ENCODE data around the gene SIX1. TPM values are rescaled to one million over a fixed set of nuclear protein-coding genes. Genes with fewer than 3 reads are reported as not detected.

SIX1 gene
- 10 to 100 TPM in 1 of 3 donors, 1 to 10 TPM in 2; 2.6 to 14.9 (median 5.0) TPM for total RNA-seq

- Histone ChIP-seq H3K36me3 (no peaks in the 10 kb centered on the region), H3K27me3 (peaks cover 8 to 100% of the 10 kb centered on the region in 2 donors), H3K4me3 (peak within 1 kb of the TSS; percentile 49 to 68 (median 54)), H3K27ac (no peak within 1 kb of the TSS), H3K9me3 (no peaks in the 10 kb centered on the region), H3K4me1 (peaks cover 4 to 11% of the 10 kb centered on the region in 2 donors)
- TF ChIP-seq, protein P1, sequence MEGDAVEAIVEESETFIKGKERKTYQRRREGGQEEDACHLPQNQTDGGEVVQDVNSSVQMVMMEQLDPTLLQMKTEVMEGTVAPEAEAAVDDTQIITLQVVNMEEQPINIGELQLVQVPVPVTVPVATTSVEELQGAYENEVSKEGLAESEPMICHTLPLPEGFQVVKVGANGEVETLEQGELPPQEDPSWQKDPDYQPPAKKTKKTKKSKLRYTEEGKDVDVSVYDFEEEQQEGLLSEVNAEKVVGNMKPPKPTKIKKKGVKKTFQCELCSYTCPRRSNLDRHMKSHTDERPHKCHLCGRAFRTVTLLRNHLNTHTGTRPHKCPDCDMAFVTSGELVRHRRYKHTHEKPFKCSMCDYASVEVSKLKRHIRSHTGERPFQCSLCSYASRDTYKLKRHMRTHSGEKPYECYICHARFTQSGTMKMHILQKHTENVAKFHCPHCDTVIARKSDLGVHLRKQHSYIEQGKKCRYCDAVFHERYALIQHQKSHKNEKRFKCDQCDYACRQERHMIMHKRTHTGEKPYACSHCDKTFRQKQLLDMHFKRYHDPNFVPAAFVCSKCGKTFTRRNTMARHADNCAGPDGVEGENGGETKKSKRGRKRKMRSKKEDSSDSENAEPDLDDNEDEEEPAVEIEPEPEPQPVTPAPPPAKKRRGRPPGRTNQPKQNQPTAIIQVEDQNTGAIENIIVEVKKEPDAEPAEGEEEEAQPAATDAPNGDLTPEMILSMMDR (IDR thresholded peaks at IDR 0.05) = no peak
- peak in 1 of 3 donors; percentile 26 for TF ChIP-seq POLR2AphosphoS5 (IDR thresholded peaks at IDR 0.05)
- no peak for DNase-seq (ENCODE audit: low spot score in 2 of 2)
- intact Hi-C loops (cut with DNase I; ENCODE audit: low total_unique reads) = no loop called here
Measured at GRCh38 chr14:60648934-60649874, at the start of gene SIX1. SIX1 (minus strand) TSS chr14:60649477; CDS start chr14:60649189, 288 bp downstream.

DNA sequence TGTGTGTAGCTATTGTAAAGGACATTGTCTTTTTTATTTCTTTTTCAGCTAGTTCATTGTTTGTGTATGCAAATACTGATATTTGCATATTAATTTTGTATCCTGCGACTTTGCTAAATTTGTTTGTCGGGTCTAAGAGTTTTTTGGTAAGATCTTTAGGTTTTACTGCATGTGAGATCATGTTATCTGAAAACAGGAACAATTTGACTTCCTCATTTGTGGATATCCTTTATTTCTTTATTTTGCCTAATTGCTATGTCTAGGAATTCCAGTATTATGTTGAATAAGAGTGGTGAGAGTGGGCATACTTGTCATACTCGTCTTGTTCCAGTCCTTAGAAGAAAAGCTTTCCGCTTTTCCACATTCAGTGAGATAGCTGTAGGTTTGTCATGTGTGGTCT lies 46.0 kb upstream of the SIX1 start:
- Histone ChIP-seq H3K36me3 (no peaks in the 10 kb centered on the region), H3K4me3 (no peak overlapping the region), H3K9me3 (peaks cover 5 to 12% of the 10 kb centered on the region in 2 donors), H3K27me3 (no peaks in the 10 kb centered on the region), H3K27ac (no peak overlapping the region), H3K4me1 (no peaks in the 10 kb centered on the region)
- TF ChIP-seq POLR2AphosphoS5 (IDR thresholded peaks at IDR 0.05) (no peak), POLR2A (IDR thresholded peaks at IDR 0.05) (no peak)
- TF ChIP-seq, protein P1 (IDR thresholded peaks at IDR 0.05) = no peak
- no peak for DNase-seq (ENCODE audit: low spot score in 2 of 2)
- intact Hi-C loops (cut with DNase I; ENCODE audit: low total_unique reads) = loop anchor here (10.0 kb wide), 1 partner anchor 871 kb away; no protein-coding TSS in a partner anchor

DNA sequence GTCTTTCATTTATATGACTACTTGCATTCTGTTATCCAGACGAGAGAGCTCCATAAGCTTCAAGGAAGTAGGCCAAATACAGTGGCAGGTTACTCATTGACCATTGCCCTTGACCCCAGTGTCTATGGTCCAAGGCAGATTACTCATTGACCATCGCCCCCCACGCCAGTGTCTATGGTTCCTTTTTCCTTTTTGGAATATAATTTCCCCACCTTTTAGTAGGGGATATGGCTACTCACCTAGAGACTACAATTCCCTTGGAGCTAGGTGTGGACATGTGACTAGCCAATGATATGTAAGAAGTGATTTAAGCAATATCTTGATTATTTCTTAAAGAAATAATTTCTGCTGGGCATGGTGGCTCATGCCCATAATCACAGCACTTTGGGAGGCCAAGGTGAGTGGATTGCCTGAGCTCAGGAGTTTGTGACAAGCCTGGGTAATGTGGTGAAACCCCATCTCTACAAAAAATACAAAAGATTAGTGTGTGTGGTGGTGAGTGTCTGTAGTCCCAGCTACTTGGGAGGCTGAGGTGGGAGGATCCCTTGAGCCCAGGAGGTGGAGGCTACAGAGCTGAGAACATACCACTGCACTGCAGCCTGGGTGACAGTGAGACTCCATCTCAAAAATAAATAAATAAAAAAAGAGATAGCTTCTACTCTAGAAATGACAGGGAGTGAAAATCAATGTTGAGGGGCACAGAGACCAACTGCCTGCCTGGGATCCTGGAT lies 42.3 kb upstream of the SIX1 start:
- no peaks in the 10 kb centered on the region for H3K9me3 ChIP-seq
- no peak for DNase-seq (ENCODE audit: low spot score in 2 of 2)
- no peak overlapping the region for H3K27ac ChIP-seq
- intact Hi-C loops (cut with DNase I; ENCODE audit: low total_unique reads) = loop anchor here (10.0 kb wide), 1 partner anchor 867 kb away; no protein-coding TSS in a partner anchor
- no peak overlapping the region for H3K4me3 ChIP-seq
- no peaks in the 10 kb centered on the region for H3K4me1 ChIP-seq
- TF ChIP-seq POLR2AphosphoS5 (IDR thresholded peaks at IDR 0.05) (no peak), POLR2A (IDR thresholded peaks at IDR 0.05) (no peak)
- TF ChIP-seq, protein P1 (IDR thresholded peaks at IDR 0.05) = no peak
- no peaks in the 10 kb centered on the region for H3K27me3 ChIP-seq
- no peaks in the 10 kb centered on the region for H3K36me3 ChIP-seq

DNA sequence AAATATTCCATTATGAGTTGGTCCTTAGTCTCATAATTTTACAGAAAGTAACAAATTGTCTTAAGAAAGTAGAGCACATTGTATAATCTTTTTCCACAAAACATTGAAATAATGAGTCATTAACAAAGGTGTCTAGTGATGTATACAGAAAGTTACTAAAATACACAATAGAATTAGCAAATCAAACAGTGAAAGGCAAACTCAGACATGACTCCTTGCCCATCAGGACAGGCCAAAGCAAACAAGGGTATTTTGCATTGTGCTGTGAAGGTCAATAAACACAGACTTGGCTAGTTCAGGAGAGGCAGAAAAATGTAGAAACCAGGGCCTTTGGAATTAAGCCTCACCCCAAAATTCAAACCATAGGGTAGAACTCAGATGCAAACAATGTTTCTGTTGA lies 37.6 kb upstream of the SIX1 start:
- intact Hi-C loops (cut with DNase I; ENCODE audit: low total_unique reads) = no loop called here
- no peak overlapping the region for H3K4me3 ChIP-seq
- no peak for DNase-seq (ENCODE audit: low spot score in 2 of 2)
- no peaks in the 10 kb centered on the region for H3K4me1 ChIP-seq
- H3K27ac ChIP-seq = no peak overlapping the region
- no peaks in the 10 kb centered on the region for H3K36me3 ChIP-seq
- no peaks in the 10 kb centered on the region for H3K9me3 ChIP-seq
- TF ChIP-seq POLR2AphosphoS5 (IDR thresholded peaks at IDR 0.05) (no peak), POLR2A (IDR thresholded peaks at IDR 0.05) (no peak)
- TF ChIP-seq, protein P1 (IDR thresholded peaks at IDR 0.05) = no peak
- no peaks in the 10 kb centered on the region for H3K27me3 ChIP-seq

All from breast epithelium (tissue), 4 donors.